ENCODE measurements around the gene PCK1. TPM values are rescaled to one million over a fixed set of nuclear protein-coding genes. Genes with fewer than 3 reads are reported as not detected.

PCK1 gene
- total RNA-seq, 1 experiment from 2014 or later, result 0.17 TPM

DNA sequence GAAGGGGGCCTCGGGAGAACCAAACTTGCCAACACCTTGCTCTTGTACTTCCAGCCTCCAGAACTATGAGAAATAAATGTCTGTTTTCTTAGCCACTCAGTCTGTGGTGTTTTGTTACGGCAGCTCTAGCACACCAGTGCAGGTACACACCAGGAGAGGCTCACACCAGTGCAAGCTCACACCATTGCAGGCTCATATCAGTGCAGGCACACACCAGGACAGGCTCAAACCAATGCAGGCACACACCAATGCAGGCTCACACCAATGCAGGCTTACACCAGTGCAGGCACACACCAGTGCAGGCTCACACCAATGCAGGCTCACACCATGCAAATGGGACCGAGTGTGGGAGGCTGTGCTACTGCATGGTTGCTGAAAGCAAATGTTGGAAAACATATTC is 31.1 kb upstream of the PCK1 start (continued):
- no peak for TF ChIP-seq NFATC4 (CRISPR knock-in tag; IDR thresholded peaks at IDR 0.05)

DNA sequence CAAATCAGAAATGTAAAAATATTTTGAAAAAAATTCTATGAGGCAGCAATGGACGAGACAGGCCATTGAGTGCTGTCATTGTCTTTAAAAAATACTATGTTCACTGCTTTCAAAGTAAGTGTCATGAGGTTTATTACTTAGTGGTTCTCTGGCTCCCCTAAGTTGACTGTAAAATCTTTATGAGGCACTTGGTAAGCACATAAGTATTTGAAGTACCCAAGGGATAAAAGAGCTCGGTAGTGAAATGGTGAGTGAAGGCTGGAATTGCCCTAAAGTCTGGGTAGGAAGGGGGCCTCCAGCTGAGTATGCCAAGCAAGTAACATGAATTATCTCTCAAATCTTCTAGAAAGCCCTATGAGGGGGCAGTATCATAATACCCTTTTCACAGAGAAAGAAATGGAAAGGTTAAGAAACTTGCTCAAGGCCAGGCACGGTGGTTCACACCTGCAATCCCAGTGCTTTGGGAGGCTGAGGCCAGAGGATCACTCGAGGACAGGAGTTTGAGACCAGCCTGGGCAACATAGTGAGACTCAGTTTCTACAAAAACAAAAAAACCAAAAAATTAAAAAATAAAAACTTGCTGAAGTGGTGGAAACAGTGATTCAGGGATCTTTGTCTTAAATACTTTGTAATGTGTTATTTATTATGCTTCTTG is 30.5 kb upstream of the PCK1 start:
- POLR2A ChIA-PET, result interaction anchor here (0.5 kb wide), 1 partner anchor 765 kb away, joined by 5 read pairs; no protein-coding TSS in a partner anchor
- no peak for TF ChIP-seq ZNF232 (CRISPR knock-in tag; IDR thresholded peaks at IDR 0.05)
- no peak for TF ChIP-seq MYBL2 (CRISPR knock-in tag; IDR thresholded peaks at IDR 0.05)
- TF ChIP-seq ZNF121 (CRISPR knock-in tag; IDR thresholded peaks at IDR 0.05), result no peak
- TF ChIP-seq, protein P1, sequence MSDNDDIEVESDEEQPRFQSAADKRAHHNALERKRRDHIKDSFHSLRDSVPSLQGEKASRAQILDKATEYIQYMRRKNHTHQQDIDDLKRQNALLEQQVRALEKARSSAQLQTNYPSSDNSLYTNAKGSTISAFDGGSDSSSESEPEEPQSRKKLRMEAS (CRISPR knock-in tag; IDR thresholded peaks at IDR 0.05), result no peak
- no peak for TF ChIP-seq SP1 (CRISPR knock-in tag; conservative IDR thresholded peaks at IDR 0.05)
- TF ChIP-seq, protein P2, sequence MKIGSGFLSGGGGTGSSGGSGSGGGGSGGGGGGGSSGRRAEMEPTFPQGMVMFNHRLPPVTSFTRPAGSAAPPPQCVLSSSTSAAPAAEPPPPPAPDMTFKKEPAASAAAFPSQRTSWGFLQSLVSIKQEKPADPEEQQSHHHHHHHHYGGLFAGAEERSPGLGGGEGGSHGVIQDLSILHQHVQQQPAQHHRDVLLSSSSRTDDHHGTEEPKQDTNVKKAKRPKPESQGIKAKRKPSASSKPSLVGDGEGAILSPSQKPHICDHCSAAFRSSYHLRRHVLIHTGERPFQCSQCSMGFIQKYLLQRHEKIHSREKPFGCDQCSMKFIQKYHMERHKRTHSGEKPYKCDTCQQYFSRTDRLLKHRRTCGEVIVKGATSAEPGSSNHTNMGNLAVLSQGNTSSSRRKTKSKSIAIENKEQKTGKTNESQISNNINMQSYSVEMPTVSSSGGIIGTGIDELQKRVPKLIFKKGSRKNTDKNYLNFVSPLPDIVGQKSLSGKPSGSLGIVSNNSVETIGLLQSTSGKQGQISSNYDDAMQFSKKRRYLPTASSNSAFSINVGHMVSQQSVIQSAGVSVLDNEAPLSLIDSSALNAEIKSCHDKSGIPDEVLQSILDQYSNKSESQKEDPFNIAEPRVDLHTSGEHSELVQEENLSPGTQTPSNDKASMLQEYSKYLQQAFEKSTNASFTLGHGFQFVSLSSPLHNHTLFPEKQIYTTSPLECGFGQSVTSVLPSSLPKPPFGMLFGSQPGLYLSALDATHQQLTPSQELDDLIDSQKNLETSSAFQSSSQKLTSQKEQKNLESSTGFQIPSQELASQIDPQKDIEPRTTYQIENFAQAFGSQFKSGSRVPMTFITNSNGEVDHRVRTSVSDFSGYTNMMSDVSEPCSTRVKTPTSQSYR (CRISPR knock-in tag; IDR thresholded peaks at IDR 0.05), result no peak
- TF ChIP-seq, protein P3, sequence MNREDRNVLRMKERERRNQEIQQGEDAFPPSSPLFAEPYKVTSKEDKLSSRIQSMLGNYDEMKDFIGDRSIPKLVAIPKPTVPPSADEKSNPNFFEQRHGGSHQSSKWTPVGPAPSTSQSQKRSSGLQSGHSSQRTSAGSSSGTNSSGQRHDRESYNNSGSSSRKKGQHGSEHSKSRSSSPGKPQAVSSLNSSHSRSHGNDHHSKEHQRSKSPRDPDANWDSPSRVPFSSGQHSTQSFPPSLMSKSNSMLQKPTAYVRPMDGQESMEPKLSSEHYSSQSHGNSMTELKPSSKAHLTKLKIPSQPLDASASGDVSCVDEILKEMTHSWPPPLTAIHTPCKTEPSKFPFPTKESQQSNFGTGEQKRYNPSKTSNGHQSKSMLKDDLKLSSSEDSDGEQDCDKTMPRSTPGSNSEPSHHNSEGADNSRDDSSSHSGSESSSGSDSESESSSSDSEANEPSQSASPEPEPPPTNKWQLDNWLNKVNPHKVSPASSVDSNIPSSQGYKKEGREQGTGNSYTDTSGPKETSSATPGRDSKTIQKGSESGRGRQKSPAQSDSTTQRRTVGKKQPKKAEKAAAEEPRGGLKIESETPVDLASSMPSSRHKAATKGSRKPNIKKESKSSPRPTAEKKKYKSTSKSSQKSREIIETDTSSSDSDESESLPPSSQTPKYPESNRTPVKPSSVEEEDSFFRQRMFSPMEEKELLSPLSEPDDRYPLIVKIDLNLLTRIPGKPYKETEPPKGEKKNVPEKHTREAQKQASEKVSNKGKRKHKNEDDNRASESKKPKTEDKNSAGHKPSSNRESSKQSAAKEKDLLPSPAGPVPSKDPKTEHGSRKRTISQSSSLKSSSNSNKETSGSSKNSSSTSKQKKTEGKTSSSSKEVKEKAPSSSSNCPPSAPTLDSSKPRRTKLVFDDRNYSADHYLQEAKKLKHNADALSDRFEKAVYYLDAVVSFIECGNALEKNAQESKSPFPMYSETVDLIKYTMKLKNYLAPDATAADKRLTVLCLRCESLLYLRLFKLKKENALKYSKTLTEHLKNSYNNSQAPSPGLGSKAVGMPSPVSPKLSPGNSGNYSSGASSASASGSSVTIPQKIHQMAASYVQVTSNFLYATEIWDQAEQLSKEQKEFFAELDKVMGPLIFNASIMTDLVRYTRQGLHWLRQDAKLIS (CRISPR knock-in tag; IDR thresholded peaks at IDR 0.05; ENCODE audit: borderline replicate concordance), result no peak
- TF ChIP-seq, protein P4, sequence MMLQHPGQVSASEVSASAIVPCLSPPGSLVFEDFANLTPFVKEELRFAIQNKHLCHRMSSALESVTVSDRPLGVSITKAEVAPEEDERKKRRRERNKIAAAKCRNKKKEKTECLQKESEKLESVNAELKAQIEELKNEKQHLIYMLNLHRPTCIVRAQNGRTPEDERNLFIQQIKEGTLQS (CRISPR knock-in tag; conservative IDR thresholded peaks at IDR 0.05), result no peak
- TF ChIP-seq, protein P5, sequence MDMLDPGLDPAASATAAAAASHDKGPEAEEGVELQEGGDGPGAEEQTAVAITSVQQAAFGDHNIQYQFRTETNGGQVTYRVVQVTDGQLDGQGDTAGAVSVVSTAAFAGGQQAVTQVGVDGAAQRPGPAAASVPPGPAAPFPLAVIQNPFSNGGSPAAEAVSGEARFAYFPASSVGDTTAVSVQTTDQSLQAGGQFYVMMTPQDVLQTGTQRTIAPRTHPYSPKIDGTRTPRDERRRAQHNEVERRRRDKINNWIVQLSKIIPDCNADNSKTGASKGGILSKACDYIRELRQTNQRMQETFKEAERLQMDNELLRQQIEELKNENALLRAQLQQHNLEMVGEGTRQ (CRISPR knock-in tag; IDR thresholded peaks at IDR 0.05), result no peak
- no peak for TF ChIP-seq ESRRA (CRISPR knock-in tag; IDR thresholded peaks at IDR 0.05; ENCODE audit: borderline replicate concordance)
- TF ChIP-seq IRF2 (CRISPR knock-in tag; IDR thresholded peaks at IDR 0.05; ENCODE audit: borderline replicate concordance, low read depth), result no peak
- TF ChIP-seq, protein P6, sequence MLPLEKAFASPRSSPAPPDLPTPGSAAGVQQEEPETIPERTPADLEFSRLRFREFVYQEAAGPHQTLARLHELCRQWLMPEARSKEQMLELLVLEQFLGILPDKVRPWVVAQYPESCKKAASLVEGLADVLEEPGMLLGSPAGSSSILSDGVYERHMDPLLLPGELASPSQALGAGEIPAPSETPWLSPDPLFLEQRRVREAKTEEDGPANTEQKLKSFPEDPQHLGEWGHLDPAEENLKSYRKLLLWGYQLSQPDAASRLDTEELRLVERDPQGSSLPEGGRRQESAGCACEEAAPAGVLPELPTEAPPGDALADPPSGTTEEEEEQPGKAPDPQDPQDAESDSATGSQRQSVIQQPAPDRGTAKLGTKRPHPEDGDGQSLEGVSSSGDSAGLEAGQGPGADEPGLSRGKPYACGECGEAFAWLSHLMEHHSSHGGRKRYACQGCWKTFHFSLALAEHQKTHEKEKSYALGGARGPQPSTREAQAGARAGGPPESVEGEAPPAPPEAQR (CRISPR knock-in tag; IDR thresholded peaks at IDR 0.05), result no peak
- TF ChIP-seq GABPB1 (CRISPR knock-in tag; IDR thresholded peaks at IDR 0.05), result no peak
- TF ChIP-seq, protein P7, sequence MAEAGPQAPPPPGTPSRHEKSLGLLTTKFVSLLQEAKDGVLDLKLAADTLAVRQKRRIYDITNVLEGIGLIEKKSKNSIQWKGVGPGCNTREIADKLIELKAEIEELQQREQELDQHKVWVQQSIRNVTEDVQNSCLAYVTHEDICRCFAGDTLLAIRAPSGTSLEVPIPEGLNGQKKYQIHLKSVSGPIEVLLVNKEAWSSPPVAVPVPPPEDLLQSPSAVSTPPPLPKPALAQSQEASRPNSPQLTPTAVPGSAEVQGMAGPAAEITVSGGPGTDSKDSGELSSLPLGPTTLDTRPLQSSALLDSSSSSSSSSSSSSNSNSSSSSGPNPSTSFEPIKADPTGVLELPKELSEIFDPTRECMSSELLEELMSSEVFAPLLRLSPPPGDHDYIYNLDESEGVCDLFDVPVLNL (CRISPR knock-in tag; IDR thresholded peaks at IDR 0.05; ENCODE audit: borderline replicate concordance, low read depth), result no peak
- TF ChIP-seq ATF1 (CRISPR knock-in tag; IDR thresholded peaks at IDR 0.05), result no peak
- TF ChIP-seq MXD4 (CRISPR knock-in tag; IDR thresholded peaks at IDR 0.05; ENCODE audit: borderline replicate concordance), result no peak
- TF ChIP-seq RELA (CRISPR knock-in tag; IDR thresholded peaks at IDR 0.05; ENCODE audit: borderline replicate concordance), result no peak
- no peak for TF ChIP-seq FOXP1 (CRISPR knock-in tag; IDR thresholded peaks at IDR 0.05; ENCODE audit: borderline replicate concordance)
- no peak for TF ChIP-seq NFE2L1 (CRISPR knock-in tag; IDR thresholded peaks at IDR 0.05)
- TF ChIP-seq ZNF219 (CRISPR knock-in tag; IDR thresholded peaks at IDR 0.05; ENCODE audit: borderline replicate concordance), result no peak
- no peak for DNase-seq (ENCODE audit: low spot score)
- no peak for ATAC-seq
- CTCF ChIA-PET, result no interaction called here
- H3K36me3 Mint-ChIP-seq, result peaks cover 11% of the 10 kb centered on the region
- peaks cover 29% of the 10 kb centered on the region for H3K9me3 Mint-ChIP-seq
- no peak overlapping the region for H3K4me3 Mint-ChIP-seq
- H3K4me1 Mint-ChIP-seq, result peaks cover 4% of the 10 kb centered on the region; the same call in 1 of the 2 replicates
- peaks cover 12% of the 10 kb centered on the region for H3K27me3 Mint-ChIP-seq (ENCODE audit: low read depth)
- no peak overlapping the region for H3K27ac Mint-ChIP-seq

Measured in WTC11 (cell line).